Measurements from ENCODE around the gene OSBPL7. TPM values are rescaled to one million over a fixed set of nuclear protein-coding genes. Genes with fewer than 3 reads are reported as not detected.

Gene OSBPL7
- total RNA-seq, 1 donor from 2014 or later: 5.1 TPM

DNA sequence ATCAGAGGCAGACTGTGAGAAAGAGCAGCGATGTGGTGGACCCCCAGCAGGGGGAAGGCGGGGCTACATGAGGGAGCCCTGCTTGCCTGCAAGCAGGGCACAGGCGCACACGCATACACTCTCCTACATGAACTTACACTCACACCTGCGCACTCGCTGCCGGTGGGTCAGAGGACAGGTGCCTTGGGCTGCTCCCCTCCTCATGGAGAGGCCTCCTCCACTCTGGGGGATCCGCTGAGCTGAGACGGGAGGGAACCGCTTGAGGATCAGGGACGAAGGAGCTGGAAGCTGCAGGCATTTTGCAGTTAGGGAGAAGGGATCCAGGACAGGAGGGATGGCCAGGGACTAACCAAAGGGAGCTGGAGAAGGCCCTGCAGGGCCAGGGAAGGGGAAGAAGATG lies 14.2 kb downstream of the OSBPL7 start:
- DNase-seq (ENCODE audit: low spot score): peak; percentile 73

DNA sequence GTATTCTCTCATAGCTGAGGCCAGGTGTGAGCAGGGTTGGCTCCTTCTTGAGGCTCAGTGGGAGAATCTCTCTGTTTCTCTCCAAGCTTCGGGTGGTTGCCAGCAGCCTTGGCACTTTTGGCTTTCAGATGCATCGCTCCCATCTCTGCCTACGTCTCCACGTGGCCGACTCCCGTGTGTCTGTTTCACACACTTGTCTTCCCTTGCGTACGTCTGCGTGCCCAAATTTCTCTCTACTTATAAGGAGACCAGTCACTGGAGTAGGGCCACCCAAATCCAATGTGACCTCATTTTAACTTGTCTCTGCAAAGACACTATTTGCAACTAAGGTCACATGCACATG lies 14.7 kb downstream of the OSBPL7 start:
- DNase-seq (ENCODE audit: low spot score): peak; percentile 69

DNA sequence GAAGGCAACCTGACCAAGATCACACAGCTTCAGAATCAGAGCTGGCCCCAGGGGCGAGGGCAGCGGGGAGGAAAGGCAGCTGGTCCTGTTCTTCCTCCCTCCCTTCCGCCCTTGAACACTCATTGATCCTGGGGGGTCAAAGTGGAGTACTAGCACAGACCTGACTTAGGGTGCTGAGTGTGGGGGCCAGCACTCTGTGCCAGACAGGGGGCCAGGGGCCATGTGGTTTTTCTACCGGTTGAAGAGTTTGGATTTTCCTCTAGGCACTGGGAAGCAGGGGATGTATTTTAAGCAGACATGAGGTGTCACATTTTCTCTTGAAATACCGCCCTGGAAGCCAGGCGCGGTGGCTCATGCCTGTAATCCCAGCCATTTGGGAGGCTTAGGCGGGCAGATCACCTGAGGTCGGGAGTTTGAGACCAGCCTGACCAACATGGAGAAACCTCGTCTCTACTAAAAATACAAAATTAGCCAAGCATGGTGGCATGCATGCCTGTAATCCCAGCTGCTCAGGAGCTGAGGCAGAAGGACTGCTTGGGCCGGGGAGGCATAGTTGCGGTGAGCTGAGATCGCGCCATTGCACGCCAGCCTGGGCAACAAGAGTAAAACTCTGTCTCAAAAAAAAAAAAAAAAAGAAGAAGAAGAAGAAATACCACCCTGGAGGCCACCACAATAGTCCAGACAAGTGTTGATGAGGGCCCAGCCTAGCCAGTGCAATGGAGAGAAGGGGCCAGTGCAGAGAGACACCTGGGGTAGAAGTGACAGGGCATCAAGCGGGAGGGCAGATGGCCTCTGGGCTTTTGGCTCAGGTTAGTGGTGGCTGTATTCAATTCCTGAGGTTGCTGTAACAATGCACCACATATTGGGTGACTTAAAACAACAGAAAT lies 15.3 kb downstream of the OSBPL7 start:
- DNase-seq (ENCODE audit: low spot score): peak; percentile 62

DNA sequence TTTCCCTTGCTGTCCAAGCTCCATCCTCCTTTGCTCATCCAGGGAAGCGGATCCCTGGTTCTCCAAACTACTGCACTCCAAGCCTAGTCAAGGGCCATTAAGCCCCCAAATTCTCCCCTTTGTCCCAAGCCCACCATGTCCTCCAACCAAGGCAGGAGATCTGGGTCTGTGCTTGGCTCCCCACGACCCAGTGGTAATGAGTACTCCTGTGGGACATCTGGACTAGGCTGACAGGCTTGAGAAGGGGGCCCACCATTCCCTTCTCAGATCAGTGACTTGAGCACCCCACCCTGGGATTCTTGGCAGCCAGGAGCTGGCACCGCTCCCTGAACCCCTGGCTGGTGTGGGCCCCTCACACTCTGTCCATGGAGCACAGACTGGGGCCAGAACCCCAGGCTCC lies 17.1 kb downstream of the OSBPL7 start:
- DNase-seq (ENCODE audit: low spot score): peak; percentile 62

DNA sequence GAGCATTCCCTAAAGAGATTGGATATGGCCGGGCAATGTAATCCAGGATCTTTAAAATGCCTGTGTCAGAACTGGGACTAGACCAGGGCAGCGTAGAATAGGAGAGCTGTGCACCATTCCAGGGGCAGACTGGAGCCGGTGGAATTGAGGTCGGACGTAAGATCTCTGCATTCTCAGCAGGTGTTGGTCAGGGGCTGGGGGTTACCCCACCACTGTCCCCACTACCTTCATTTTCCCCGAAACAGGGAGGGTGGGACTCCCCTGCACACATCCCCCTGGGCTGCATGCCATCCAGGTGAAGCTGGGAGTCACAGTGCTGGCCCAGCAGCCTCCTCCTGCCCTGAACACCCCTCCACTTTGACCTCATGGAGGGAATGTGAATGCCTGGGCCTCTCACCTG lies 17.8 kb downstream of the OSBPL7 start:
- DNase-seq (ENCODE audit: low spot score): peak; percentile 75

DNA sequence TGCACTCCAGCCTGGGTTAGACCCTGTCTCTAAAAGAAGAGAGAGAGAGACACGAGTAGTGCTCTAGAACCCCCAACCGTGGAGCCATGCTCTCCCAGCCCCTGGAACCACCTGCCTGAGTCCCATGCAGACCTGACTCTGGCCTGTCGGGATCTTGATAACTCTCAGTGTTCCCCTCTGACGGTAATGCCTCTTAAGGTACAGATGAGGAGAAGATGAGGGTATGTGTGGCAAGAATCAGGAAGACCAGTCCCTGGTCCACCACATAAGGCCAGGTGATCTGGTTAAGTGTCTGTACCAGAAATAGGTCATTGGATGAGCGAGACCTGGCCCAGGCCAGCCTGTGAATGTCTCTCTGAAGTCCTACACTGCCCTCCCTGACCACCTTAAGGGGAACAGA lies 18.4 kb downstream of the OSBPL7 start:
- DNase-seq (ENCODE audit: low spot score): peak; percentile 57

DNA sequence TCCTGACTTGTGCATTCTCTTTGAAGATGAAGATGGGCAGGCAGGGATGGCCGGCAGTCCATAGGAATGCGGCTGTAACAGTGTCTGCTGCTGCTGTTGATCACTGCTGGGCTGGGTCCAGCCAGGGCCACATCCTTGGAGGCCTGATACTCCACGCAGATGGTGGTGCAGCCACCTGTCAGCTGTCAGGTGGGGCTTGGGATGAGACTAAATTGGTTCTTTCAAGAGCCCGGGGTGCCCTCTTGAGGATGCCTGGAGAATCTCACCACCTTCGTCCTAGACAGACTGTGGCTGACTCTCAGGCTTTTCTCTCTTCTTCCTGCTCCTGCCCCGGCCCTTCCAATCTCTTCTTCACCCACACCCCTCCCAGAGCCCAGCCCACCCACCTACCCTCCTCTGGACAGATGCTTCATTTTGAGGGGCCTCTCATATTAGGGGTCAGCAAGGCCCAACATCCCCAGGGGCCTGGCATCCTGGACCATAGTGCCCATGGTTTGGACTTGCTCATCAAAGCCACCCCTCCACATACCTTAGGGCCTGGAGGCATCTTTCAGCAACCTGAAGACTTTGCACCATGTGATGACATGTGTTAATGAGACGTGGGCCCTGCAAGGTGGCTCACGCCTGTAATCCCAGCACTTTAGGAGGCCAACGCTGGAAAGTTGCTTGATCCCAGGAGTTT lies 19.1 kb downstream of the OSBPL7 start:
- DNase-seq (ENCODE audit: low spot score): peak; percentile 55

DNA sequence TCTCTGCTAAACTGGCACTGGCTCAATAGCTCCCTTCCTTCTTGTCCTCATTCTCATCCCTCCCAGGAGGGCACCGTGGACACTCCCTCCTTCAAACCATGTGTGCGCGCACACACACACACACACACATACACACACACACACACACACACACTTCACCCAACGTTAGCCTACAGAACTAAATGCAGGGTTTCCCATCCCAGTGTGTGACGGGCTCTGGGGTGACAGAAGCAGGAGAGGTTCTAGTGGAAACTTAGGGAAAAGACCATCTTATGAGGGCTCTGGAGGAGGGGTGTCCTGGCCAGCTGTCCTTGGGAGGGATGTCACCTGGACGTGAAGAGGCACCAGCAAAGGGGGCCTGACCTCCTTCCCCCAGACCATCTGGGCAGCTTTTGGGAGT lies 19.7 kb downstream of the OSBPL7 start:
- DNase-seq (ENCODE audit: low spot score): no peak

DNA sequence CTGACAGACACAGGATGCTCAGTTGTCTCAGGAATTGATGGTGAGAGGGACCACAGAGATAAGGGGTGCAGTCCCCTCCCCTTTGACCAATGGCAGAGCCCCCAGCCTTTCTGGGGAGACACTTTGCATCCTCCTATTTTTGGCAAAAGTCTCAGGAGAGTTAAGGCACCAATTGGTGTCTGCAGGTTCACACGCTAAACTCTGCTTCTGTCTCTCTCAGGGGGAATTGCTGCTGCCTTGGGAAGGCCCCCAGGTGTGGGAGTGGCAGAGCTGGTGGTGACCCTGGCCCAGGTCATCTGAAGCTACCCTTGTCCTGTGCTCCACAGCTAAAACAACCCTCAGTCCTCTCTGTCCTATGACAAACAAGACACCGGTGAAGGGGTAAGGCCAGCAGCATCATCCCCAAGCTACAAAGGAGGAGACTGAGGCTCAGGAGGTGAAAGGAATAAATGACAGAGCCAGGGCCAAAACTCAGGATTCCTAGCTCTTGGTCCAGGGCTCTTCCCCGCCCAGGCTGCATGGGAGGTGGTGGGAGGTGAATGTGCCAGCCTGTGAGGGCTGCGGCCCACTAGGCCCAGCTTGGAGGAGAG lies 20.3 kb downstream of the OSBPL7 start:
- no peak for DNase-seq (ENCODE audit: low spot score)

DNA sequence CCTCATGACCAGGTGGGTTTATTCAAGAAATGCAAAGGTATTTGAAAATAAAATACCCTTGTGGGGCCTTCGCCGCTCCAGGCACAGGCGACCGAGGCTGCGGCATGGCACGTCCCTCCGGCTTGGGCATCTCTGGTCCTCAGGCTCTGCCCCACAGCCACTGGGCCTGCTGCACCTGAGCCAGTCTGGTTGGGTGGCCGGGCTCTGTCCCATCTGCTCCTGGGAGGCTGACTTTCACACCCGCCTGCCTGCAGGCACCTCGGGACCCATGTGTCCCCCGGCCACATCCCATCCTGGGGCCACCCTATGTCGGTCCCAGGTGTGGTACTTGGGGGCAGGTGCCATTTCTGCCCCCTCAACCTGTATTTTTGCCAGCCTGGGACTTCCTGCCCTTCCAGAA lies 20.9 kb downstream of the OSBPL7 start:
- DNase-seq (ENCODE audit: low spot score): peak; percentile 83

DNA sequence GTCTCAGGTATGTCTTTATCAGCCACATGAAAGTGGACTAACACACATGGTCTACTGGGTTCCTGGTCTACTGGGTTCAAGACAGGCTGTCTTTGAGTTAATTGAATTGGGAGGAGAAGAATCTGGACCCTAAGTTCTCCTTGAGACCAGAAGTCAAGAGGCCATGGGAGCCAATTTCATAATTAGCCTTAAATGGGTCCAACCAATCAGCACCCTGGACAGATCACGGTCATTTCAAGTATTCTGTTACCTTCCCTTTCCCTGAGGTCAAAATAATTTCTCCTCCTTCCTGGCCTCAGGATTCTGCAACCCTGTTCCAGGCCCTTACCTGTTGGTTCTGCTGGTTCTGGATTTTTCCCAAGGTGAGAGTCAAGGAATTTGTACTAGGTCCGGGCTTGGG lies 23.8 kb downstream of the OSBPL7 start:
- DNase-seq (ENCODE audit: low spot score): no peak

DNA sequence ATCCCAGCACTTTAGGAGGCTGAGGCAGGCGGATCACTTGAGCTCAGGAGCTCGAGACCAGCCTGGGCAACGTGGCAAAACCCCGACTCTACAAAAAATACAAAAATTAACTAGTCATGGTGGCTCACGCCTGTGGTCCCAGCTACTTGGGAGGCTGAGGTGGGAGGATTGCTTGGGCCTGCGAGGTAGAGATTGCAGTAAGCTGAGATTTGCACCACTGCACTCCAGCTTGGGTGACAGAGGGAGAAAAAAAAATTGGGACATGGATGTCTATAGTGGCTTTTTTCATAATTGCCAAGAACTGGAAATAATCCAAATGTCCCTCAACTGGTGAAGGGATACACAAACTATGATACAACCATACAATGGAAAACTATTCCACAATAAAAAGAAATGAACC lies 28.6 kb downstream of the OSBPL7 start:
- DNase-seq (ENCODE audit: low spot score): peak; percentile 53

DNA sequence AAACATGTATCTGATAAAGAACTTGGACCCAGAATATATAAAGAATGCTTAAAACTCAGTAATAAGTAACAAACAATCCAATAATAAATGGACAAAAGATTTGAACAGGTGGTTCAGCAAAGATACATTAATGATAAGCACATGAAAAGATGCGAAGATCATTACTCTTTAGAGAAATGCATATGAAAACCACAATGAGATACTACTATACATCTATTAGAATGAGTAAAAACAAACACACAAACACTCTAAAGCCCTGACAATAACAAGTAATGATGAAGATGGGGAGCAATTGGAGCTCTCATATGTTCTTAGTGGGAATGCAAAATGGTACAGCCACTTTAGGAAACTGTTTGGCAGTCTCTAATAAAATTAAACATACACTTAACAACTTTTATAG lies 29.1 kb downstream of the OSBPL7 start:
- no peak for DNase-seq (ENCODE audit: low spot score)

DNA sequence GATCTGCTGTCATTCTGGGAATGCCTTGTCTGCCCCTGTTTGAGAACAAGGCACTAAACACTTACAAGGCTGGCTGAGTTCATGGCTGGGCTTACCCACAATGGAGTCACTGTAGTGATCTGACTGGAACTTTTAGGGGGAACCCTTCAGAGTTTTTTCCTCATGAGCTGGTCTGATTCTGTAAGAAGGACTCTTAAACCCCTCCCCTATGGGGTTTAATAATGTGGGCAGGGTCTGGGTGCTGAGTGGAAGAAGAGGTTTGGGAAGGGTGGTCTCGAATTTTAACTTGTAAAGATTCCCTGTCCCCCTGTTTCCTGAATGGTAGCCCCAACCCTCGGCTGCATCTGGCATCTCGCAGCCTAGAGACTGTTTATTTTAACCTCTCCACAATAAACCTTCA lies 30.6 kb downstream of the OSBPL7 start:
- peak; percentile 37 for DNase-seq (ENCODE audit: low spot score)

DNA sequence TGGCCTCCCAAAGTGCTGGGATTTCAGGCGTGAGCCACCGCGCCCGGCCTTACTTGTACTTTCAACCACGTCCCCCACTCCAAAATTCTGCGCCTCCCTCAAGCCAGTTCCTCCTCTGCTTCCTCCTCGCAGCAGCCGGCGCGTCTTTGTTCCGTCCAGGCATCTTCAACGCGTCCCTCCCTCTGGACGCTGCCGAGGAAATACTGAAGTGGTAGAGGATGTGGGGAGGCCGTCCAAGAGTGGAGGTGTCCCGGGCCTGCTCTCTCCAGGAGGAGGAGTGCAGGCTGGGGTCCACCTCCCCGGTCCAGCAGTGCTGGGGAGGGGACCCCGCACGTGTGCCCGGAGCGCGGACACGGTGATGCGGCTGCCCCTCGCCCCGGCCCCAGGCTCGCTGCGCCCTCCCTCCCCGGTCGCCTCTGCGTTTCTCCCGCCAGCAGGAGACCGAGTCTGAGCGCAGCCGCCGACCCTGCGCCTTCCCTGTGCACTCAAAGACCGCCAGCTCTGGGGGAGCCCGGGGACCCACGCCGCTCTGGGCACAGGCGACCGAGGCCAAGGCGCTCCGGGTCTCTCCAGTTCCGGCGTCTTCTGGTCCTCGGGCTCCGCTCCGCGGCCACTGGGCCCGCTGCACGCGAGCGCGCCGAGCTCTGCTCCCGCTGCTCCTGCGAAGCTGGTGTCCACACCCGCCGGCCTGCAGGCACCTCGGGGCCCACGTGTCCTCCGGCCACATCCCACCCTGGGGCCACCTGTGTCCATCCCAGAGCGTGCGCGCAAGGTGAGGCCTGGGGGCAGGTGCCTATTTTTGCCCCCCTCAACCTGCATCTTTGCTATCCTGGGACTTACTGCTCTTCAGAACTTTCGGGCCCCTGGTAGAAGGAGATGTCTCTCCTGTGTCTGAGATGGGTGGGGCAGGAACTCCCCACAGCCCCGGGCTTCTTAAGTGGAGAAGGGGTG lies 31.7 kb downstream of the OSBPL7 start:
- peak; percentile 89 for DNase-seq (ENCODE audit: low spot score)

DNA sequence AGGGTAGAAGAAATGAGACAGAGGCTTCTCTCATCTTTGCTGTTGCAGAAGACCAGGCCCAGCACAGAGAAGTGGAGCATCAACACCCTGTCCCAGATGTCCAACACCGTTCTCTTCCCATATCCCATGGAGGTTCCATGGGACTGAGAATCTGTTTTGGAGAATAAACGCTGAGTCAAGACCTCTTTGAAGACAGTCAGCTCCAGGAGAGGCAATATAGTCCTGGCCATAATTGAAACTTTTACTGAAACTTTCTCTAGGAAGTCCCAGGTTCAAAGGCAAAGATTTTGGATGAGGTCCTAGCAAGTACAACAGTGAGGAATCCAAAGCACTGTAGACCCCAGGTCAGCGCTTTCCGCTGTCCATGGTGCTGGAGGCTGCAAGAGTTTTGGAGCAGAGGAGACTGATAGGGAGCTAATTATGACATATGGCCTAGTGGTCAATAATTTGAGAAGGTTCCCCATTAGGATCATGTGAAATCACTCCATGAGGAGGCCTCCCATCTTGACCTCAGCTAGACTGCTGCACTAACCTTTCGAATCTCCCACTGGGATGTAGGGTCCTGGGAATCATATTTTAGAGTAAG lies 36.0 kb downstream of the OSBPL7 start:
- peak; percentile 2 for DNase-seq (ENCODE audit: low spot score)

DNA sequence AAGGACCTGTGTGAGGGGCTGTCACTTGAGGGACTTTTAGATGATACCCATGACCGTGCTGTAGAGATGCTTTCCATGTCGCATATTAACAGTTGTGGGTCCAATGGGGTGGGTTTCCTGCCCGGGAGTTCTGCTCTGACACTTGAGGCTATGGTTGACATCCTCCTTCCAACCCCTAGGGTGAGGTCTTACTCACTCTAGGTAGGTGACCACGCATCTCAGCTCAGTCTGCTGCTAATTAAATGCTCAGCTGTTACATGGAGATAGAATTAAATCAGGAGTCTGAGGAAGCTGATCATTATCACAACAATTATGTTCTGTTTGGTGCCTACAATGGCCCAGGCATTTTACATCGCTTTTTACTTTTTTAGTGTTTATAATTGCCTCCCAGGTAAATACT lies 40.2 kb downstream of the OSBPL7 start:
- no peak for DNase-seq (ENCODE audit: low spot score)

DNA sequence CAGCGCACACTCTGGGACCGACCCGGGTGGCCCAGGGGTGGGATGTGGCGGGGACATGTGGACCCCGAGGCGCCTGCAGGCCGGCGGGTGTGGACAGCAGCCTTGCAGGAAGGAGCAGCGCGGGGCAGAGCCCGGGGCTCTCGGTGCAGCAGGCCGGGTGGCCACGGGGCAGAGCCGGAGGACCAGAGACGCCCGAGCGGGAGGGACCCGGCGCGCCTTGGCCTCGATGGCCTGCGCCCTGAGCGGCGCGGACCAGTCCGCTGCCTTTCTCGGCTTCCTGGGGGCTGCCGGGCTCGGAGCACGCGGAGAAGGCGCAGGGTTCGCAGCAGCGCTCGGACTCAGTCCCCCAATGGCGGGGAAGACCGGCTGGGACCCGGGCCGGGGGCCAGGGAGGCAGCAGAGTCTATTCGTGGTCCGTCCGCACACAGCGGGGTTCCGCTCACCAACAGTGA lies 43.4 kb downstream of the OSBPL7 start:
- no peak for DNase-seq (ENCODE audit: low spot score)

DNA sequence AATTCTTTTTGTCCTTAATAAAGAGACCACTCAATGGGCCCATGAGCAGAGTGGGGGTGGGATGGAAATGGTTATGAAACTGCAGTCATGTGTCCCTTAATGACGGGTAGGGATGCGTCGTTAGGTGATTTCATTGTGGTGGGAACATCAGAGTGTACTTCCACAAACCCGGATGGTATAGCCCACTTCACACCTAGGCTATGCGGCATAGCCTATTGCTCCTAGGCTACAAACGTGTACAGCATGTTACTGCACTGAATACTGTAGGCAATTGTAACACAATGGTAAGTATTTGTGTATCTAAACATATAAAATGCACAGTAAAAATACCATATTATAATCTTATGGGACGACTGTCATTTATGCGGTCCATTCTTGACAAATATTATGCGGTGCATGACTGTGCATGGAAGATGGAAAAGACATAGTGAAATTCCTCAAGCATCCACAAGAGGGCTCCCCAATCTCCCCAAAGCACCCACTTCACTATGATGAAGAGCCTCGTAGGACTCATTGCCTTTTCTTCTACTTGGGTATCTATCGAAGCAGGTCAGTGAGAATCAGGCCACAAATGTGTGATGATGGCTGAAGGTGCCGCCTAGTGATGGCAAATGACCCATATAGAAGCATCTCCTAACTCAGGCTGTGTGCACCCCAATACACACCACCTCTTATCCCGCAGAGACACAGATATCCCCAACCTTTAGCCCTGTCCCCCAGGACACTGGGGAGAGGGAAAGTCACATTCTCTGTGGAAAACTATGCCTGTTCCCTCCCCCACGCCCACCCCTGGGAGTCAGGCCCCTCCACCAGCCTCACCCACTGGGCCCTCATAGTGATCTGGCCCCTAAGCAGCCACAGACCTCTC lies 45.0 kb downstream of the OSBPL7 start:
- DNase-seq (ENCODE audit: low spot score): no peak

Measured in mesenteric fat pad (tissue), 1 donor.